HCT116 (cell line): ENCODE results near the gene DOLPP1. TPM values are rescaled to one million over a fixed set of nuclear protein-coding genes. Genes with fewer than 3 reads are reported as not detected.

Experiments
- ATAC-seq: fragments of 200-7000 bp; cut with Tn5 transposase; 2 replicates; pipeline ENCODE4 v1.9.1; 2020; ENCODE audit warnings: mild to moderate bottlenecking, moderate library complexity
- BruUV-seq: library from RNA; stranded (reverse); fragments of 400-500 nt; replicated peaks from 2 replicates; lab custom pipeline; 2021; lab: Mats Ljungman, UMichigan
- CTCF ChIA-PET: fragments of 300-600 bp; sonication (Branson Sonifier 250); formaldehyde crosslinking; loops from one replicate; lab custom pipeline; 2021; ENCODE audit warnings: antibody characterized with exemption; lab: Charles Lee
- POLR2A ChIA-PET: fragments of 300-600, 350-600 bp; sonication (Branson Sonifier 250); formaldehyde crosslinking; loops from one replicate; lab custom pipeline; 2021; ENCODE audit warnings: antibody characterized with exemption; lab: Charles Lee
- RAD21 ChIA-PET, 2 experiments: fragments of 300-600 bp; sonication (Branson Sonifier 250); formaldehyde crosslinking; loops; one replicate each; lab custom pipeline; 2023; ENCODE audit warnings: low total read pairs in 2 of 2; ENCODE audit not compliant: uncharacterized antibody in 2 of 2, unreplicated experiment in 2 of 2, low non-redundant PET in 1 of 2; lab: Charles Lee
- DNase-seq: peaks from one replicate; pipeline ENCODE4 v3.0.0-alpha.2; 2010; ENCODE audit warnings: low read depth, low spot score
- H2AFZ ChIP-seq: fragments of 200-600 bp; shearing (Covaris generic), sonication (generic); 2 replicates; pipeline ENCODE4 v1.6.1; 2017; ENCODE audit warnings: low read depth, mixed run types, mixed read lengths, antibody characterized with exemption, low read length; ENCODE audit not compliant: poor library complexity, severe bottlenecking
- H3K27ac ChIP-seq: 2 replicates; pipeline ENCODE4 v1.5.1; 2012; ENCODE audit warnings: low read depth, low read length
- H3K27me3 ChIP-seq: fragments of 200-600 bp; sonication (generic); 2 replicates; pipeline ENCODE4 v1.6.1; 2016; ENCODE audit warnings: mixed run types, low read length, mixed read lengths; ENCODE audit not compliant: insufficient read depth
- H3K36me3 ChIP-seq, 2 experiments: fragments of 200-500 bp in 1 of 2; fragments of 200-600 bp in 1 of 2; sonication (Bioruptor generic) in 1 of 2; sonication (generic) in 1 of 2; 2 replicates each; pipeline versions ENCODE4 v1.5.1 to v1.6.1; 2014 to 2016; ENCODE audit warnings: low read length in 2 of 2, inconsistent platforms in 1 of 2, mixed read lengths in 1 of 2, mixed run types in 1 of 2; ENCODE audit not compliant: insufficient read depth in 2 of 2, control insufficient read depth in 1 of 2
- H3K4me1 ChIP-seq, 2 experiments: fragments of 200-600 bp in 1 of 2; sonication (generic) in 1 of 2; 2 replicates each; pipeline versions ENCODE4 v1.5.1 to v1.6.1; 2012 to 2017; ENCODE audit warnings: low read length in 2 of 2, inconsistent platforms in 1 of 2, mild to moderate bottlenecking in 1 of 2, mixed read lengths in 1 of 2, mixed run types in 1 of 2, moderate library complexity in 1 of 2; ENCODE audit not compliant: insufficient read depth in 2 of 2, control insufficient read depth in 1 of 2
- H3K4me2 ChIP-seq: fragments of 200-600 bp; sonication (generic); 2 replicates; pipeline ENCODE4 v1.6.1; 2017; ENCODE audit warnings: mixed run types, low read length, mixed read lengths
- H3K4me3 ChIP-seq, 2 experiments: fragments of 200-600 bp in 1 of 2; sonication (generic) in 1 of 2; replicated peaks in 1 of 2; 2 replicates each; pipeline ENCODE4 v1.5.1; 2011 to 2016; ENCODE audit warnings: low read length in 2 of 2, control low read depth in 1 of 2, low read depth in 1 of 2, mild to moderate bottlenecking in 1 of 2, mixed read lengths in 1 of 2, mixed run types in 1 of 2
- H3K79me2 ChIP-seq: fragments of 200-600 bp; sonication (generic); 2 replicates; pipeline ENCODE4 v1.6.1; 2017; ENCODE audit warnings: mild to moderate bottlenecking, mixed run types, low read length, moderate library complexity, mixed read lengths; ENCODE audit not compliant: insufficient read depth
- H3K9ac ChIP-seq: fragments of 200-600 bp; sonication (generic); 2 replicates; pipeline ENCODE4 v1.6.1; 2016; ENCODE audit warnings: low read length, mixed read lengths
- H3K9me2 ChIP-seq: fragments of 200-600 bp; sonication (generic), shearing (Covaris generic); 2 replicates; pipeline ENCODE4 v1.6.1; 2017; ENCODE audit warnings: mixed run types, mild to moderate bottlenecking, moderate library complexity; ENCODE audit not compliant: insufficient read depth
- H3K9me3 ChIP-seq, 2 experiments: fragments of 200-500 bp in 1 of 2; fragments of 200-600 bp in 1 of 2; sonication (Bioruptor generic) in 1 of 2; sonication (generic) in 1 of 2; 2 replicates each; pipeline ENCODE4 v1.6.1; 2014 to 2017; ENCODE audit warnings: low read length in 2 of 2, mixed read lengths in 2 of 2, inconsistent platforms in 1 of 2, low read depth in 1 of 2, mild to moderate bottlenecking in 1 of 2, mixed run types in 1 of 2, moderate library complexity in 1 of 2; ENCODE audit not compliant: control insufficient read depth in 1 of 2, insufficient read depth in 1 of 2
- H4K20me1 ChIP-seq: fragments of 200-600 bp; sonication (generic), shearing (Covaris generic); 2 replicates; pipeline ENCODE4 v1.6.1; 2017; ENCODE audit warnings: mixed run types, mild to moderate bottlenecking, moderate library complexity; ENCODE audit not compliant: insufficient read depth
- CEBPB ChIP-seq: IDR thresholded peaks from 2 replicates; pipeline ENCODE4 v1.6.1; 2012; ENCODE audit warnings: low read depth
- EGR1 ChIP-seq: IDR thresholded peaks from 2 replicates; pipeline ENCODE4 v1.6.1; 2012; ENCODE audit warnings: low read depth
- EZH2 ChIP-seq: fragments of 200-600 bp; sonication (generic); IDR thresholded peaks from 2 replicates; pipeline ENCODE4 v1.6.1; 2017; ENCODE audit warnings: antibody characterized with exemption, mixed run types
- EZH2phosphoT487 ChIP-seq: fragments of 200-600 bp; IDR thresholded peaks from 2 replicates; pipeline ENCODE4 v1.6.1; 2018; ENCODE audit warnings: antibody characterized with exemption, borderline replicate concordance
- FOSL1 ChIP-seq: IDR thresholded peaks from 2 replicates; pipeline ENCODE4 v1.6.1; 2012; ENCODE audit warnings: low read depth
- POLR2A ChIP-seq: IDR thresholded peaks from 2 replicates; pipeline ENCODE4 v1.7.0; 2011; ENCODE audit warnings: borderline replicate concordance; ENCODE audit not compliant: insufficient read depth, insufficient read length; ENCODE audit errors: extremely low read depth
- POLR2AphosphoS5 ChIP-seq: IDR thresholded peaks from 2 replicates; pipeline ENCODE4 v1.6.1; 2011; ENCODE audit warnings: mild to moderate bottlenecking, low read depth, low read length, moderate library complexity
- SIN3A ChIP-seq: IDR thresholded peaks from 2 replicates; pipeline ENCODE4 v1.6.1; 2012; ENCODE audit warnings: low read depth
- SRF ChIP-seq: IDR thresholded peaks from 2 replicates; pipeline ENCODE4 v1.6.1; 2012; ENCODE audit warnings: low read depth
- TCF7L2 ChIP-seq: IDR thresholded peaks from 2 replicates; pipeline ENCODE4 v1.7.0; 2011; ENCODE audit warnings: borderline replicate concordance, inconsistent platforms; ENCODE audit not compliant: insufficient read depth, insufficient read length; ENCODE audit errors: extremely low read depth
- YY1 ChIP-seq: IDR thresholded peaks from 2 replicates; pipeline ENCODE4 v1.6.1; 2011; ENCODE audit warnings: low read length, low read depth, moderate library complexity, mild to moderate bottlenecking; ENCODE audit not compliant: insufficient replicate concordance; ENCODE audit errors: extremely low read depth
- ZNF274 ChIP-seq: fragments of 200-500 bp; sonication (Bioruptor generic); IDR thresholded peaks from 2 replicates; pipeline ENCODE4 v1.6.1; 2014; ENCODE audit warnings: mild to moderate bottlenecking, low read depth, low read length, inconsistent platforms
- intact Hi-C: fragments of 100-400 bp; cut with micrococcal nuclease; formaldehyde crosslinking; loops from 2 replicates; pipeline ENCODE4 v1.10.0; 2022
- total RNA-seq: library from RNA; stranded (reverse); gene quantifications from one replicate; pipeline ENCODE4 v1.2.1, GENCODE V29; 2021; ENCODE audit not compliant: unreplicated experiment
- TF ChIP-seq, protein P1 (sequence below): IDR thresholded peaks from 2 replicates; pipeline ENCODE4 v1.6.1; 2012
- TF ChIP-seq, protein P2 (sequence below): IDR thresholded peaks from 2 replicates; pipeline ENCODE4 v1.6.1; 2012
- TF ChIP-seq, protein P3 (sequence below): IDR thresholded peaks from 2 replicates; pipeline ENCODE4 v1.6.1; 2012; ENCODE audit warnings: low read depth

Gene DOLPP1
- total RNA-seq, 1 experiment from 2014 or later = 17.4 TPM

DNA sequence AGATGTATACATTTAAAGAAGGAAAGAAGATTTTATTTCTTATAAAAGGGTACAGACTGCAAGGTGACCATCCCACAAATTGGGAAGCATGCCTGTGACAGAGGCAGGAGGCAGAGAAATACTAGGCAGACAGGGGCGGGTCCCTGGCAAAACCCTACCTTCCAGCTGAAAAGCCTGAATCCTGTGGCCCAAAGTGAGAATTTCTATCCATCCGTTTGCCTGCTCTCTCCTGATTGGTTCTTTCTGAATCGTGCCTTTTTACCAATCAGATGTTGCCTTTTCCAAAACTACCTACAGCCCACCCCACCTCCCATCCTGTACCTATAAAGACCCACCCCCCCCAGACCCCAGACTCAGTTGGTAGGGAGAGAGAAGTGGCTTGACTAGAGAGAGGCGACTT lies 49.4 kb upstream of the DOLPP1 start:
- no TSS peak for BruUV-seq
- Histone ChIP-seq H4K20me1 (no peaks in the 10 kb centered on the region; the same call in 1 of the 2 replicates), H2AFZ (no peak overlapping the region), H3K9me3 (no peaks in the 10 kb centered on the region), H3K4me3 (no peak overlapping the region), H3K9me2 (no peaks in the 10 kb centered on the region), H3K79me2 (peaks cover 13% of the 10 kb centered on the region), H3K4me1 (peaks cover 14 to 27% of the 10 kb centered on the region in 2 experiments; a peak in 3 of 4 replicates), H3K27ac (no peak overlapping the region), H3K9ac (no peak overlapping the region), H3K4me2 (no peak overlapping the region), H3K36me3 (no peaks in the 10 kb centered on the region), H3K27me3 (no peaks in the 10 kb centered on the region)
- no peak for ATAC-seq
- DNase-seq = no peak
- ChIA-PET RAD21 (no interaction called here), POLR2A (interaction anchor here (0.6 kb wide), 1 partner anchor 736 kb away, joined by 4 read pairs; no protein-coding TSS in a partner anchor), CTCF (no interaction called here)
- TF ChIP-seq, protein P1, sequence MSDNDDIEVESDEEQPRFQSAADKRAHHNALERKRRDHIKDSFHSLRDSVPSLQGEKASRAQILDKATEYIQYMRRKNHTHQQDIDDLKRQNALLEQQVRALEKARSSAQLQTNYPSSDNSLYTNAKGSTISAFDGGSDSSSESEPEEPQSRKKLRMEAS = no peak
- no peak for TF ChIP-seq EGR1
- no peak for TF ChIP-seq POLR2AphosphoS5
- TF ChIP-seq POLR2A = no peak
- no peak for TF ChIP-seq ZNF274
- no peak for TF ChIP-seq FOSL1
- no peak for TF ChIP-seq SIN3A
- TF ChIP-seq EZH2phosphoT487 = no peak
- no peak for TF ChIP-seq YY1
- no peak for TF ChIP-seq TCF7L2
- intact Hi-C loops = no loop called here

DNA sequence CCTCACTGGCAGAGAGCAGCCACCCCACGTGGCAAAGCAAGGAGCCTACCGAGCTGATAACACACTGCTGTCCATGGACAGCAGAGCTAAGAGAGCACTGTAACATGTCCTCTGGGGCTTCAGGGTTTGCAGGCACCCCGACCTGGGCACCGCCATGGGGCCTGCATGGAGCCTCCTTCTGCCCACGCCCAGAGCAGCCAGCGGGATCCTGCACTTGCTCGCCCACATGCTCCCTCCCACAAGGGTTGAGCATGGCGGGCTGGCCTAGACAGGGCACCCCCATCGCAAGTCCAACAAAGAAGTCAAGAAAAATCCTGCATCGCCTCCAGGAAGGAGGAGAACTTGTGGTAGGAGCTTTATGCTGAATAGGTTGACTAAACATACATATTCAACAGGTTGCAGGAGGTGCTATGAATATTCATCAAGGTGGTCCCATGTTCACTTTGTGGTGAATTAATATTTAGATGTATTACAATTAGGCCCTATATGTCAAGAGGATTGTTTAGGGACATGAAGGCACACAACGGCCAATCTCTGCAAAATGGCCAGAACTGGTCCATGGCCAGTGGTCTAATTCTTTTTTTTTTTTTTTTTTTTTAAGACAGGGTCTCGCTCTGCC lies 48.3 kb upstream of the DOLPP1 start:
- H3K9ac ChIP-seq = no peak overlapping the region
- RAD21 ChIA-PET = no interaction called here
- intact Hi-C loops = no loop called here
- TF ChIP-seq EZH2 = no peak
- TF ChIP-seq, protein P2, sequence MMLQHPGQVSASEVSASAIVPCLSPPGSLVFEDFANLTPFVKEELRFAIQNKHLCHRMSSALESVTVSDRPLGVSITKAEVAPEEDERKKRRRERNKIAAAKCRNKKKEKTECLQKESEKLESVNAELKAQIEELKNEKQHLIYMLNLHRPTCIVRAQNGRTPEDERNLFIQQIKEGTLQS = no peak
- TF ChIP-seq YY1 = no peak
- TF ChIP-seq POLR2AphosphoS5 = no peak
- no peak for TF ChIP-seq SIN3A
- TF ChIP-seq, protein P3, sequence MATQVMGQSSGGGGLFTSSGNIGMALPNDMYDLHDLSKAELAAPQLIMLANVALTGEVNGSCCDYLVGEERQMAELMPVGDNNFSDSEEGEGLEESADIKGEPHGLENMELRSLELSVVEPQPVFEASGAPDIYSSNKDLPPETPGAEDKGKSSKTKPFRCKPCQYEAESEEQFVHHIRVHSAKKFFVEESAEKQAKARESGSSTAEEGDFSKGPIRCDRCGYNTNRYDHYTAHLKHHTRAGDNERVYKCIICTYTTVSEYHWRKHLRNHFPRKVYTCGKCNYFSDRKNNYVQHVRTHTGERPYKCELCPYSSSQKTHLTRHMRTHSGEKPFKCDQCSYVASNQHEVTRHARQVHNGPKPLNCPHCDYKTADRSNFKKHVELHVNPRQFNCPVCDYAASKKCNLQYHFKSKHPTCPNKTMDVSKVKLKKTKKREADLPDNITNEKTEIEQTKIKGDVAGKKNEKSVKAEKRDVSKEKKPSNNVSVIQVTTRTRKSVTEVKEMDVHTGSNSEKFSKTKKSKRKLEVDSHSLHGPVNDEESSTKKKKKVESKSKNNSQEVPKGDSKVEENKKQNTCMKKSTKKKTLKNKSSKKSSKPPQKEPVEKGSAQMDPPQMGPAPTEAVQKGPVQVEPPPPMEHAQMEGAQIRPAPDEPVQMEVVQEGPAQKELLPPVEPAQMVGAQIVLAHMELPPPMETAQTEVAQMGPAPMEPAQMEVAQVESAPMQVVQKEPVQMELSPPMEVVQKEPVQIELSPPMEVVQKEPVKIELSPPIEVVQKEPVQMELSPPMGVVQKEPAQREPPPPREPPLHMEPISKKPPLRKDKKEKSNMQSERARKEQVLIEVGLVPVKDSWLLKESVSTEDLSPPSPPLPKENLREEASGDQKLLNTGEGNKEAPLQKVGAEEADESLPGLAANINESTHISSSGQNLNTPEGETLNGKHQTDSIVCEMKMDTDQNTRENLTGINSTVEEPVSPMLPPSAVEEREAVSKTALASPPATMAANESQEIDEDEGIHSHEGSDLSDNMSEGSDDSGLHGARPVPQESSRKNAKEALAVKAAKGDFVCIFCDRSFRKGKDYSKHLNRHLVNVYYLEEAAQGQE = no peak
- no peak for TF ChIP-seq SRF
- TF ChIP-seq CEBPB = no peak
- TF ChIP-seq EZH2phosphoT487 = no peak

More for the DNA sequence above, 48.3 kb upstream of the DOLPP1 start:
- Histone ChIP-seq H3K9me3 (no peaks in the 10 kb centered on the region), H3K9me2 (no peaks in the 10 kb centered on the region), H3K4me1 (peaks cover 11 to 22% of the 10 kb centered on the region in 2 experiments; a peak in 3 of 4 replicates), H3K4me2 (no peak overlapping the region), H3K27ac (no peak overlapping the region), H3K27me3 (no peaks in the 10 kb centered on the region), H3K4me3 (no peak overlapping the region), H3K79me2 (peaks cover 6% of the 10 kb centered on the region), H4K20me1 (no peaks in the 10 kb centered on the region), H2AFZ (no peak overlapping the region), H3K36me3 (no peaks in the 10 kb centered on the region)
- DNase-seq (no peak), ATAC-seq (no peak)
- ChIA-PET CTCF (no interaction called here), POLR2A (no interaction called here)
- BruUV-seq = no TSS peak
